COR-L47 (cell line): ENCODE data around the gene HTR7.
"Not testable (repeated sequence)": the region's sequence is repeated elsewhere in the genome, so short reads cannot be mapped to it uniquely, and the experiment has no call there.

Experiments used
- DNase-seq: peaks from one replicate; lab custom pipeline; 2025; lab: John Stamatoyannopoulos, UW

The HTR7 gene

GRCh38 chr10:90858461-90858968 is 676 bp upstream of the HTR7 start:
- DNase-seq = no peak

- DNase-seq = no peak
Measured at GRCh38 chr10:90856964-90857634, 740 bp downstream of the HTR7 start.

GRCh38 chr10:90856261-90856660 is 1.6 kb downstream of the HTR7 start:
- DNase-seq = no peak

GRCh38 chr10:90855126-90855525 is 2.7 kb downstream of the HTR7 start:
- no peak for DNase-seq

- DNase-seq = no peak
Measured at GRCh38 chr10:90849956-90850749, 7.7 kb downstream of the HTR7 start.

GRCh38 chr10:90847436-90847835 is 10.4 kb downstream of the HTR7 start:
- DNase-seq = no peak

GRCh38 chr10:90846746-90847145 is 11.1 kb downstream of the HTR7 start:
- no peak for DNase-seq

GRCh38 chr10:90845726-90846125 is 12.1 kb downstream of the HTR7 start:
- no peak for DNase-seq

- no peak for DNase-seq
Measured at GRCh38 chr10:90842725-90843124, 15.1 kb downstream of the HTR7 start.

- no peak for DNase-seq
Measured at GRCh38 chr10:90837486-90837885, 20.4 kb downstream of the HTR7 start.

GRCh38 chr10:90834326-90834725 is 23.5 kb downstream of the HTR7 start:
- no peak for DNase-seq

GRCh38 chr10:90832111-90832510 is 25.7 kb downstream of the HTR7 start:
- no peak for DNase-seq

- no peak for DNase-seq
Measured at GRCh38 chr10:90822508-90822907, 35.3 kb downstream of the HTR7 start.

- not testable (repeated sequence) for DNase-seq
Measured at GRCh38 chr10:90821864-90822263, 36.0 kb downstream of the HTR7 start.

- DNase-seq = no peak
Measured at GRCh38 chr10:90819911-90820310, 37.9 kb downstream of the HTR7 start.

GRCh38 chr10:90818736-90819135 is 39.1 kb downstream of the HTR7 start:
- no peak for DNase-seq

GRCh38 chr10:90817128-90817889 is 40.5 kb downstream of the HTR7 start:
- no peak for DNase-seq

GRCh38 chr10:90816466-90816865 is 41.4 kb downstream of the HTR7 start:
- no peak for DNase-seq

GRCh38 chr10:90813594-90814365 is 44.1 kb downstream of the HTR7 start:
- DNase-seq = no peak

GRCh38 chr10:90807106-90807505 is 50.7 kb downstream of the HTR7 start:
- DNase-seq = not testable (repeated sequence)

GRCh38 chr10:90806677-90807076 is 51.2 kb downstream of the HTR7 start:
- DNase-seq = no peak

- DNase-seq = no peak
Measured at GRCh38 chr10:90805206-90805605, 52.6 kb downstream of the HTR7 start.
